Raji (cell line): ENCODE measurements around the gene PRKCE.

Source experiments
- POLR2A ChIP-seq: IDR thresholded peaks from 2 replicates; pipeline ENCODE4 v1.6.1; 2011; ENCODE audit warnings: low read depth, low read length, control low read depth; ENCODE audit not compliant: insufficient read depth

The PRKCE gene

DNA sequence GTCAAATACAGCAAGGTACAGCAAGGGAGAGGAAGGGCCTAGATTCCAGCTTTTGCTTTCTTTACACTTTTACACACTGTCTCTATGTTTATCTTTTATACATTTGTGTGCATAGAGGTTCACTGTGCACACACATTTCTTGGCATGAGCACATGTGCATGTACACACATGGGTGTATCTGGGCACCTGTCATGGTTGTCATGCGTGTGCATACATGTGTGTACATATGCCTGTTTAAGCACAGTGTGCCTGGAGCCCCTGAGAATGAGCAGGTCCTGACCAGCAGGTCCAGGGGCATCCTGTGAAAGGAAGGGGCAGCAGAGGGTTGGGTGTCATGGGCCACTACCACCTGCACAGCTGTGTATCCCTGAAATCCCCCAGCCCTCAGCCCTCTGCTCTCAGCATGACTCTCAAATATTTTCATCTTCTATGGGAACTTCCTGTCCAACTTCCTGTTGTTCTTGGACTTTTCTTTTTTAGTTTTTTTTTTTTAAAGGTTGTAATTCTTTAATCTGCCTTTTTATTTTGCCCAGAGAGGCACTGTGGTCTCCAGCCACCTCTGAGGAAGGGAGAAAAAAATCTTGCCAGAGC is 548.7 kb downstream of the PRKCE start:
- TF ChIP-seq POLR2A, result no peak

GRCh38 chr2:46200861-46201605 is 549.6 kb downstream of the PRKCE start:
- no peak for TF ChIP-seq POLR2A

- no peak for TF ChIP-seq POLR2A
Observed at GRCh38 chr2:46202453-46202852, 551.0 kb downstream of the PRKCE start.

- no peak for TF ChIP-seq POLR2A
Observed at GRCh38 chr2:46202987-46203386, 551.5 kb downstream of the PRKCE start.

DNA sequence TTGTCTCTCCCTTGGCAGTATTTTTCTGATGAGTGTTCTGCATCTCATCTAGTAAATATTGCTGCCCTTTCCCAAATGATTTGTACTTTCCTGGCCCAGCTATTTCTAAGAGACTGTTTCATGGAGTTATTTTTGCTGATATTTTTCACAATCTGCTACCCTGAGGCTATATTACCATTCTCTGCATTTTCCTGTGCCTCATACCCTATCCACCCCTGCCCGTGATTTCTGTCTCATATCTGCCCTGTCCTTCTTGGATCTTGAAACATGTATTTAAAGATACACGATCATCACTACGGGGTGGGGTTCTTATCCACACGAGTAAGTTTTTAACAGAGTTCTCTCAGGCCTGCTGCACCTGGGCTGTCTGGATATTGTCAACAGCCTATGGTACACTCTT is 556.1 kb downstream of the PRKCE start:
- TF ChIP-seq POLR2A, result no peak

DNA sequence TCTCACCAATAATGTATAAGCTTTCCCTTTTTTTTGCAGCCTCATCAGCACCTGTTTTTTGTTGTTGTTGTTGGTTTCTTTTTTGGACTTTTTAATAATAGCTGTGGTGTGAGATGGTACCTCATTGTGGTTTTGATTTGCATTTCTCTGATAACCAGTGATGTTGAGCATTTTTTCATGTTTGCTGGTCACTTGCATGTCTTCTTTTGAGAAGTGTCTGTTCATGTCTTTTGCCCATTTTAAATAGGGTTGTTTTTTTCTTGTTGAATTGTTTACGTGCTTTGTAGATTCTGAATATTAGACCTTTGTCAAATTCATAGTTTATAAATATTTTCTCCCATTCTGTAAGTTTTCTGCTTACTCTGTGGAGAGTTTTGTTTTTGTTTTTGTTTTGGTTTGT is 557.3 kb downstream of the PRKCE start:
- no peak for TF ChIP-seq POLR2A

- no peak for TF ChIP-seq POLR2A
Observed at GRCh38 chr2:46210063-46210462, 558.6 kb downstream of the PRKCE start.

DNA sequence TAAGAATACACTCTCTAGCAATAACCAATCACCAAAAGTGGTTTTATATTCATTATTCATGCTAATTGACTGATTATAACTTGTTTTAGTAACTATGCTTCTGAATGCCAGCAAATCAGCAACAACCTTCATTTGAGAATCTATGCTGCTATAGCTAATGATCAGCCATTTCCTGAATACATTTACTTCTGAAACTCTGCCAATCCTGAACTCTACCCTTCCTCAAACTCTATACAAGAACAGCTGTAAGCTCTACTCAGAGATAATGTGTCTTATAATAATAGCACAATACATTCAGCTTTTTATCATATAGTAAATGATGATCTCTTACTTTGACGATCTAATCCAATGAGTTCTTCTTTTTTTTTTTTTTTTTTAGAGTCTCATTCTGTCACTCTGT is 560.0 kb downstream of the PRKCE start:
- no peak for TF ChIP-seq POLR2A

- TF ChIP-seq POLR2A, result no peak
Observed at GRCh38 chr2:46213906-46214305, 562.4 kb downstream of the PRKCE start.

- no peak for TF ChIP-seq POLR2A
Observed at GRCh38 chr2:46216213-46216612, 564.7 kb downstream of the PRKCE start.

DNA sequence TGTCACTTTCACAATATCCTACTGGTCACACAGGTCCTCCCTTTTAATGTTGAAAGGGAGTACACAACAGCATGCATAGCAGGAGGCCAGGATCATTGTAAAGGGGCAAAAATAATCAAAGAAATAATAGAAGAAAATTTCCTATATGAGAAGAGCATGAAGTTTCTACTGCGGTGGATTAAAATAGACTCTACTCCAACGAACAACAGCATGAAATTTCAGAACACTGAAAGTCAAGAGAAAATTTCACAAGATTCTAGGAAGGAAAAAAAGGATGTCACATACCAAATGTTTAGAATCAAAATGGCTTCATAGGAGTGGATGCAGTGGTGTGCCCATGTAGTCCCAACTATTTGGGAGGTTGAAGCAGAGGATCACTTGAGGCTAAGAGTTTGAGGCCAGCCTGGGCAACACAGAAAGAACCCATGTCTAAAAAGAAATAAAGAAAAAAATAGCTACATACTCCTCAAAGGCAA is 573.7 kb downstream of the PRKCE start:
- TF ChIP-seq POLR2A, result no peak

GRCh38 chr2:46225730-46226129 is 574.3 kb downstream of the PRKCE start:
- TF ChIP-seq POLR2A, result no peak

DNA sequence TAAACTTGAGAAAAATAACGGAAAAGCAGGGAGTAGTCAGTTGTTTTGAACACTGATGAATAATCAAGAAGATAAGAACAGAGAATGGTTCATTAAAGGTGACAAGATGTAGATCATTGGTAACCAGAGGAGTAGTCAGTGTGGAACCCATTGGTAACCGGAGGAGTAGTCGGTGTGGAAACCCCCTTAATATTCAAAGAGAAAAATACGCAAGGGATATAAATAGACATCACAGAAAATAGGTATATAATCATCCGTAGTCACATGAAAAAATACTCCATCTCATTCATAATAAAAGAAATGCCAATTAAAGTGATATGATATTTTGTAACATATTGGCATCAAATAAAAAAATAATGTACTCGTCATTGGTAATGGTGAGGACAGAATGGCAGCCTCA is 575.1 kb downstream of the PRKCE start:
- TF ChIP-seq POLR2A, result no peak

- no peak for TF ChIP-seq POLR2A
Observed at GRCh38 chr2:46227022-46227421, 575.5 kb downstream of the PRKCE start.

GRCh38 chr2:46227674-46228289 is 576.3 kb downstream of the PRKCE start:
- TF ChIP-seq POLR2A, result no peak
